Osteoblast (primary cell): ENCODE data around the gene BRSK2. TPM values are rescaled to one million over a fixed set of nuclear protein-coding genes. Genes with fewer than 3 reads are reported as not detected.

ENCODE experiments used
- DNase-seq: peaks from one replicate; pipeline ENCODE4 v3.0.0; 2011; ENCODE audit warnings: low spot score, mixed read lengths; ENCODE audit not compliant: insufficient read length; ENCODE audit errors: missing footprints
- H2AFZ ChIP-seq: 2 replicates; pipeline ENCODE4 v1.6.0; 2011; ENCODE audit warnings: mild to moderate bottlenecking, low read length
- H3K27ac ChIP-seq: 2 replicates; pipeline ENCODE4 v1.5.1; 2011; ENCODE audit warnings: mild to moderate bottlenecking, low read depth, low read length, moderate library complexity
- H3K27me3 ChIP-seq: 2 replicates; pipeline ENCODE4 v1.6.0; 2012; ENCODE audit warnings: mild to moderate bottlenecking, control low read depth, inconsistent platforms, low read length, moderate library complexity; ENCODE audit not compliant: insufficient read depth
- H3K36me3 ChIP-seq: 2 replicates; pipeline ENCODE4 v1.5.1; 2011; ENCODE audit warnings: mild to moderate bottlenecking, low read length, control low read depth, moderate library complexity; ENCODE audit not compliant: insufficient read depth
- H3K4me1 ChIP-seq: 2 replicates; pipeline ENCODE4 v1.5.1; 2011; ENCODE audit warnings: mild to moderate bottlenecking, low read length, control low read depth, moderate library complexity; ENCODE audit not compliant: insufficient read depth
- H3K4me2 ChIP-seq: 2 replicates; pipeline ENCODE4 v1.6.0; 2011; ENCODE audit warnings: mild to moderate bottlenecking, low read length; ENCODE audit not compliant: insufficient read depth
- H3K4me3 ChIP-seq: fragments of 200-600 bp; sonication (generic); 3 replicates; pipeline ENCODE4 v1.5.1; 2012; ENCODE audit warnings: mild to moderate bottlenecking, low read length, inconsistent platforms; ENCODE audit not compliant: insufficient read depth
- H3K79me2 ChIP-seq: 2 replicates; pipeline ENCODE4 v1.6.0; 2012; ENCODE audit warnings: mild to moderate bottlenecking, low read length, control low read depth, inconsistent platforms; ENCODE audit not compliant: insufficient read depth
- H3K9me3 ChIP-seq: 2 replicates; pipeline ENCODE4 v1.5.1; 2011; ENCODE audit warnings: low read depth, low read length, control low read depth
- H4K20me1 ChIP-seq: 2 replicates; pipeline ENCODE4 v1.6.0; 2012; ENCODE audit warnings: mild to moderate bottlenecking, low read length, control low read depth; ENCODE audit not compliant: insufficient read depth
- CTCF ChIP-seq: IDR thresholded peaks from 2 replicates; pipeline ENCODE4 v1.5.1; 2011; ENCODE audit warnings: mild to moderate bottlenecking, low read depth, low read length, moderate library complexity; ENCODE audit errors: extremely low read depth
- total RNA-seq: library from RNA; depleted of rRNA; stranded (reverse); fragments of >200 nt; gene quantifications from 2 replicates; pipeline ENCODE4 v1.2.3, GENCODE V29; 2012

BRSK2 gene
- total RNA-seq, 1 donor: 0.36 TPM

GRCh38 chr11:1370186-1371025 is 19.3 kb upstream of the BRSK2 start:
- H3K9me3 ChIP-seq: no peaks in the 10 kb centered on the region
- H2AFZ ChIP-seq: no peak overlapping the region
- H3K4me3 ChIP-seq: no peak overlapping the region
- TF ChIP-seq CTCF: no peak
- no peak overlapping the region for H3K27ac ChIP-seq
- no peaks in the 10 kb centered on the region for H3K27me3 ChIP-seq
- DNase-seq: no peak
- no peaks in the 10 kb centered on the region for H3K4me1 ChIP-seq
- H3K36me3 ChIP-seq: no peaks in the 10 kb centered on the region
- no peak overlapping the region for H3K4me2 ChIP-seq
- H3K79me2 ChIP-seq: no peaks in the 10 kb centered on the region
- no peaks in the 10 kb centered on the region for H4K20me1 ChIP-seq

GRCh38 chr11:1371026-1371325 is 18.8 kb upstream of the BRSK2 start:
- no peak for DNase-seq
- Histone ChIP-seq H3K79me2 (no peaks in the 10 kb centered on the region), H3K9me3 (no peaks in the 10 kb centered on the region), H2AFZ (no peak overlapping the region), H3K4me3 (no peak overlapping the region), H3K36me3 (no peaks in the 10 kb centered on the region), H3K27ac (no peak overlapping the region), H3K27me3 (no peaks in the 10 kb centered on the region), H3K4me1 (no peaks in the 10 kb centered on the region), H3K4me2 (no peak overlapping the region), H4K20me1 (no peaks in the 10 kb centered on the region)
- TF ChIP-seq CTCF: no peak

GRCh38 chr11:1371377-1371776 is 18.4 kb upstream of the BRSK2 start:
- no peak for TF ChIP-seq CTCF
- Histone ChIP-seq H3K4me3 (no peak overlapping the region), H3K36me3 (no peaks in the 10 kb centered on the region)

GRCh38 chr11:1371836-1372465 is 17.8 kb upstream of the BRSK2 start:
- no peaks in the 10 kb centered on the region for H4K20me1 ChIP-seq
- no peak overlapping the region for H3K4me2 ChIP-seq
- no peaks in the 10 kb centered on the region for H3K36me3 ChIP-seq
- no peak overlapping the region for H3K4me3 ChIP-seq
- no peak overlapping the region for H3K27ac ChIP-seq
- no peaks in the 10 kb centered on the region for H3K27me3 ChIP-seq
- H3K9me3 ChIP-seq: no peaks in the 10 kb centered on the region
- H3K79me2 ChIP-seq: no peaks in the 10 kb centered on the region
- H2AFZ ChIP-seq: no peak overlapping the region
- no peaks in the 10 kb centered on the region for H3K4me1 ChIP-seq
- DNase-seq: no peak
- no peak for TF ChIP-seq CTCF

More at GRCh38 chr11:1371377-1371776, 18.4 kb upstream of the BRSK2 start:
- H4K20me1 ChIP-seq: no peaks in the 10 kb centered on the region
- no peak overlapping the region for H2AFZ ChIP-seq
- H3K4me2 ChIP-seq: no peak overlapping the region
- no peaks in the 10 kb centered on the region for H3K27me3 ChIP-seq
- no peaks in the 10 kb centered on the region for H3K79me2 ChIP-seq
- DNase-seq: no peak
- no peak overlapping the region for H3K27ac ChIP-seq
- H3K9me3 ChIP-seq: no peaks in the 10 kb centered on the region
- no peaks in the 10 kb centered on the region for H3K4me1 ChIP-seq
